ENCODE measurements around the gene SLC8B1. TPM values are rescaled to one million over a fixed set of nuclear protein-coding genes. Genes with fewer than 3 reads are reported as not detected.

The SLC8B1 gene
- total and polyA plus RNA-seq, 2 donors (not counting 3 experiments of a cell fraction or from before 2014, with no cell fraction given), result 29.9 to 45.4 TPM

- Histone ChIP-seq H3K27ac (ENCODE audit: insufficient read depth, low read depth, low read length) (no peak overlapping the region), H3K4me3 (replicated peaks in 1 of 3; ENCODE audit: insufficient read depth in 1 of 3, low read depth in 1 of 3, low read length in 3 of 3) (no peak overlapping the region), H3K36me3 (ENCODE audit: control insufficient read depth in 2 of 2, extremely low read depth in 1 of 2, insufficient read depth in 2 of 2, low read length in 2 of 2) (peaks cover 0 to 12% of the 10 kb centered on the region in 2 experiments), H3K27me3 (ENCODE audit: control insufficient read depth in 2 of 2, insufficient read depth in 2 of 2, low read length in 2 of 2) (no peaks in the 10 kb centered on the region), H3K9me1 (replicated peaks; ENCODE audit: control insufficient read depth, extremely low read depth, insufficient read depth, low read length) (no peaks in the 10 kb centered on the region), H3K4me2 (ENCODE audit: insufficient read depth, low read length) (no peak overlapping the region), H3K4me1 (ENCODE audit: control insufficient read depth, extremely low read depth, insufficient read depth, low read length) (no peaks in the 10 kb centered on the region), H2AFZ (ENCODE audit: low read depth, low read length) (no peak overlapping the region), H4K20me1 (replicated peaks; ENCODE audit: control insufficient read depth, extremely low read depth, insufficient read depth, low read length) (no peaks in the 10 kb centered on the region), H3K79me2 (ENCODE audit: control insufficient read depth, insufficient read depth, low read length) (no peaks in the 10 kb centered on the region), H3K9ac (replicated peaks; ENCODE audit: extremely low read depth, insufficient read depth, low read length) (no peak overlapping the region), H3K9me3 (replicated peaks; ENCODE audit: control insufficient read depth, insufficient read depth, low read length) (no peaks in the 10 kb centered on the region)
- no peak for TF ChIP-seq GATA2 (IDR thresholded peaks at IDR 0.05; ENCODE audit: insufficient read depth, insufficient read length, low read depth, low read length)
- TF ChIP-seq CTCF (IDR thresholded peaks at IDR 0.05; ENCODE audit: extremely low read depth in 1 of 2, insufficient read depth in 1 of 2, low read depth in 1 of 2, low read length in 2 of 2), result no peak
- TF ChIP-seq POLR2AphosphoS5 (IDR thresholded peaks at IDR 0.05; ENCODE audit: insufficient read depth, low read depth, low read length), result no peak
- no peak for TF ChIP-seq POLR2A (IDR thresholded peaks at IDR 0.05; ENCODE audit: low read depth, low read length)
- no peak for TF ChIP-seq EZH2 (IDR thresholded peaks at IDR 0.05; ENCODE audit: borderline replicate concordance, low read depth, low read length, severe bottlenecking)
- TF ChIP-seq JUN (IDR thresholded peaks at IDR 0.05; ENCODE audit: borderline replicate concordance, insufficient read depth, insufficient read length, low read depth), result no peak
- TF ChIP-seq MAX (IDR thresholded peaks at IDR 0.05; ENCODE audit: insufficient read depth, insufficient read length), result no peak
- TF ChIP-seq FOS (IDR thresholded peaks at IDR 0.05; ENCODE audit: borderline replicate concordance, insufficient read depth, low read length), result no peak
- TF ChIP-seq MYC (IDR thresholded peaks at IDR 0.05; ENCODE audit: low read depth, low read length), result no peak
- dilution Hi-C loops (cut with MboI; ENCODE audit: extremely low pct_ligation_motif_present, low sequenced_read_pairs) (no loop called here), intact Hi-C loops (cut with micrococcal nuclease) (no loop called here)
- ChIA-PET CTCF (interaction anchor here (1.0 to 1.9 kb wide), 2 partner anchors 19 to 43 kb away, joined by 3 to 5 read pairs; no protein-coding TSS in a partner anchor), POLR2A (no interaction called here)
- no TSS peak for BruUV-seq (replicated peaks)
- no peak for FAIRE-seq
- no peak for DNase-seq (ENCODE audit: low read depth, low spot score)
Measured at GRCh38 chr12:113382206-113382605, 47.3 kb upstream of the SLC8B1 start.
